GM23248 (cell line): ENCODE measurements around the gene HERC4. TPM values are rescaled to one million over a fixed set of nuclear protein-coding genes. Genes with fewer than 3 reads are reported as not detected.

Experiments used
- DNase-seq: peaks from one replicate; pipeline ENCODE4 v3.0.0-alpha.2; 2015
- H2AFZ ChIP-seq: fragments of 200-600 bp; sonication (generic); 2 replicates; pipeline ENCODE4 v1.6.1; 2016; ENCODE audit warnings: antibody characterized with exemption
- H3F3A ChIP-seq: fragments of 200-600 bp; sonication (generic); 2 replicates; pipeline ENCODE4 v1.6.1; 2016; ENCODE audit warnings: mild to moderate bottlenecking, antibody characterized with exemption, mixed run types; ENCODE audit not compliant: insufficient read depth
- H3K27ac ChIP-seq: fragments of 200-600 bp; sonication (generic); 2 replicates; pipeline ENCODE4 v1.5.1; 2016; ENCODE audit warnings: mild to moderate bottlenecking
- H3K27me3 ChIP-seq: fragments of 200-600 bp; sonication (generic); replicated peaks from 2 replicates; pipeline ENCODE4 v1.6.1; 2016; ENCODE audit warnings: mild to moderate bottlenecking; ENCODE audit not compliant: insufficient read depth
- H3K36me3 ChIP-seq: fragments of 200-600 bp; sonication (generic); 2 replicates; pipeline ENCODE4 v1.6.1; 2016; ENCODE audit warnings: low read depth, mild to moderate bottlenecking
- H3K4me1 ChIP-seq: fragments of 200-600 bp; sonication (generic); 2 replicates; pipeline ENCODE4 v1.6.1; 2016; ENCODE audit warnings: mild to moderate bottlenecking; ENCODE audit not compliant: insufficient read depth
- H3K4me2 ChIP-seq: fragments of 200-600 bp; sonication (generic); one replicate; pipeline ENCODE4 v1.6.1; 2016; ENCODE audit warnings: mild to moderate bottlenecking; ENCODE audit not compliant: unreplicated experiment
- H3K4me3 ChIP-seq: fragments of 200-600 bp; sonication (generic); 2 replicates; pipeline ENCODE4 v1.5.1; 2016; ENCODE audit warnings: mild to moderate bottlenecking
- H3K79me2 ChIP-seq: fragments of 200-600 bp; sonication (generic); 2 replicates; pipeline ENCODE4 v1.6.1; 2016; ENCODE audit warnings: mild to moderate bottlenecking; ENCODE audit not compliant: insufficient read depth
- H3K9ac ChIP-seq: fragments of 200-600 bp; sonication (generic); 2 replicates; pipeline ENCODE4 v1.6.1; 2016; ENCODE audit warnings: mild to moderate bottlenecking
- H3K9me2 ChIP-seq: fragments of 200-600 bp; sonication (generic); 2 replicates; pipeline ENCODE4 v1.6.1; 2016; ENCODE audit warnings: mixed run types, mild to moderate bottlenecking, moderate library complexity; ENCODE audit not compliant: insufficient read depth
- H3K9me3 ChIP-seq: fragments of 200-600 bp; sonication (generic); one replicate; pipeline ENCODE4 v1.6.1; 2017; ENCODE audit warnings: low read depth
- H4K20me1 ChIP-seq: fragments of 200-600 bp; sonication (generic); 2 replicates; pipeline ENCODE4 v1.6.0; 2016; ENCODE audit not compliant: insufficient read depth
- EZH2 ChIP-seq: fragments of 200-600 bp; sonication (generic); IDR thresholded peaks from 2 replicates; pipeline ENCODE4 v1.6.1; 2018; ENCODE audit warnings: antibody characterized with exemption, mild to moderate bottlenecking; ENCODE audit not compliant: insufficient read depth, poor library complexity, severe bottlenecking
- EZH2phosphoT487 ChIP-seq: fragments of 200-600 bp; sonication (generic); IDR thresholded peaks from 2 replicates; pipeline ENCODE4 v1.6.1; 2018; ENCODE audit warnings: antibody characterized with exemption, moderate library complexity, mild to moderate bottlenecking, low read depth; ENCODE audit not compliant: insufficient read depth
- WGBS, 2 experiments: methylation state at CpG; one replicate each; pipeline ENCODE4 v1.1.6; 2015 to 2017; ENCODE audit warnings: low lambda C conversion rate in 2 of 2, low coverage in 1 of 2; ENCODE audit errors: missing lambda C conversion rate in 2 of 2; 5-methylcytosine and 5-hydroxymethylcytosine counted together
- in situ Hi-C: fragments of 300-500 bp; cut with MboI; formaldehyde crosslinking; loops from 2 replicates; pipeline ENCODE4 v1.15.0; 2020
- polyA plus RNA-seq: library from polyadenylated mRNA; unstranded; fragments of >200 nt; fragmentation: Nextera tagmentation; extraction: Ambion mirVana; gene quantifications from 2 replicates; pipeline ENCODE4 v1.2.1, GENCODE V29; 2016
- total RNA-seq: library from RNA; depleted of rRNA; stranded (reverse); fragments of >200 nt; shearing (Covaris generic); gene quantifications from 2 replicates; pipeline ENCODE4 v1.2.3, GENCODE V29; 2014

The HERC4 gene
- total and polyA plus RNA-seq, 2 experiments from 2014 or later: 127 to 228 TPM

- Histone ChIP-seq H3K27ac (peak overlapping the region; percentile 18; the same call in 1 of the 2 replicates), H3K27me3 (no peaks in the 10 kb centered on the region), H3F3A (peaks cover 89% of the 10 kb centered on the region), H3K36me3 (peaks cover 62% of the 10 kb centered on the region), H2AFZ (no peak overlapping the region), H3K9ac (no peak overlapping the region), H3K4me3 (no peak overlapping the region), H3K4me1 (peaks cover 14% of the 10 kb centered on the region), H4K20me1 (no peaks in the 10 kb centered on the region), H3K79me2 (peaks cover 30% of the 10 kb centered on the region; the same call in 1 of the 2 replicates), H3K4me2 (no peak overlapping the region), H3K9me2 (no peaks in the 10 kb centered on the region), H3K9me3 (no peaks in the 10 kb centered on the region)
- TF ChIP-seq EZH2: no peak
- TF ChIP-seq EZH2phosphoT487: no peak
- DNase-seq: no peak
- in situ Hi-C loops: no loop called here
- 94 to 96% methylated on average over 8 of the region's 8 CpGs for WGBS, 2 experiments
These were observed 160.2 kb downstream of the HERC4 start for GRCh38 chr10:67914777-67915340.

DNA sequence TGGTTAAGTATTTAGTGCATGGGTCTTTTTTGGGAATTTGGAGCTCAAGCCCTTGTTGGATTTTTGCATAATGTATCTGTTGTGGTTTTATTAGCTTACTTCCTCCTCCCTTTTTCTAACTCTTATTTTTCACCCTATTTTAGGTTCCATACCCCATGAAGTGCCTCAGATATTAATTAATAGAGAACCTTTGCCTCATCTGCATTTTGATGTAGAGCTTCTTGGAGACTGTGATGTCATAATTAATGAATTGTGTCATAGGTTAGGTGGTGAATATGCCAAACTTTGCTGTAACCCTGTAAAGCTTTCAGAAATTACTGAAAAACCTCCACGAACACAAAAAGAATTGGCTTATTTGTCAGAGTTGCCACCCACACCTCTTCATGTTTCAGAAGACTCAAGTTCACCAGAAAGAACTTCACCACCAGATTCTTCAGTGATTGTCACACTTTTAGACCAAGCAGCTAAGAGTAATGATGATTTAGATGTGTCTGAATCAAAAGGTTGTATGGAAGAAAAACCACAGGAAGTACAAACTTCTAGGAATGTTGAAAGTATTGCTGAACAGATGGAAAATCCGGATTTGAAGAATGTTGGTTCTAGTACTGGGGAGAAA is 162.6 kb downstream of the HERC4 start:
- Histone ChIP-seq H3K27ac (peak overlapping the region; percentile 44), H3K9ac (no peak overlapping the region; the same call in 1 of the 2 replicates), H3K27me3 (no peaks in the 10 kb centered on the region), H3K79me2 (peaks cover 18% of the 10 kb centered on the region; the same call in 1 of the 2 replicates), H3K9me3 (no peaks in the 10 kb centered on the region), H3F3A (peaks cover 75% of the 10 kb centered on the region), H3K36me3 (peaks cover 63% of the 10 kb centered on the region), H3K4me2 (no peak overlapping the region), H3K4me3 (no peak overlapping the region), H3K9me2 (no peaks in the 10 kb centered on the region), H4K20me1 (no peaks in the 10 kb centered on the region), H2AFZ (no peak overlapping the region), H3K4me1 (peaks cover 14% of the 10 kb centered on the region)
- in situ Hi-C loops: no loop called here
- DNase-seq: peak; percentile 59
- WGBS, 2 experiments: 10% methylated on average over 2 of the region's 2 CpGs
- no peak for TF ChIP-seq EZH2phosphoT487
- TF ChIP-seq EZH2: no peak

GRCh38 chr10:67903581-67903980 is 171.5 kb downstream of the HERC4 start:
- WGBS, 2 experiments: 77 to 84% methylated on average over 7 of the region's 7 CpGs
- H3K27me3 ChIP-seq: no peaks in the 10 kb centered on the region
- no peak overlapping the region for H3K4me2 ChIP-seq
- H3K4me1 ChIP-seq: no peaks in the 10 kb centered on the region
- H3K9ac ChIP-seq: no peak overlapping the region
- H3K79me2 ChIP-seq: peaks cover 85% of the 10 kb centered on the region
- TF ChIP-seq EZH2phosphoT487: no peak
- TF ChIP-seq EZH2: no peak
- in situ Hi-C loops: no loop called here
- no peak overlapping the region for H2AFZ ChIP-seq
- DNase-seq: no peak
- peaks cover 36% of the 10 kb centered on the region for H3K36me3 ChIP-seq
- no peaks in the 10 kb centered on the region for H3K9me2 ChIP-seq
- peaks cover 22% of the 10 kb centered on the region for H3F3A ChIP-seq
- H4K20me1 ChIP-seq: no peaks in the 10 kb centered on the region
- no peaks in the 10 kb centered on the region for H3K9me3 ChIP-seq
- H3K27ac ChIP-seq: no peak overlapping the region
- no peak overlapping the region for H3K4me3 ChIP-seq

- Histone ChIP-seq H3K79me2 (peaks cover 100% of the 10 kb centered on the region), H3F3A (no peaks in the 10 kb centered on the region), H4K20me1 (no peaks in the 10 kb centered on the region), H3K9me2 (no peaks in the 10 kb centered on the region), H3K4me1 (no peaks in the 10 kb centered on the region), H3K9me3 (no peaks in the 10 kb centered on the region), H2AFZ (no peak overlapping the region), H3K4me3 (no peak overlapping the region), H3K9ac (no peak overlapping the region), H3K27ac (no peak overlapping the region), H3K27me3 (no peaks in the 10 kb centered on the region), H3K4me2 (no peak overlapping the region), H3K36me3 (peaks cover 70% of the 10 kb centered on the region)
- in situ Hi-C loops: no loop called here
- 91 to 92% methylated on average over 14 of the region's 14 CpGs for WGBS, 2 experiments
- DNase-seq: no peak
- TF ChIP-seq EZH2 (no peak), EZH2phosphoT487 (no peak)
These were observed 181.4 kb downstream of the HERC4 start for GRCh38 chr10:67893637-67894036.
